Globus pallidus (tissue), 1 donor: ENCODE data around the gene NOXRED1.

Experiments used
- DNase-seq: peaks from one replicate; pipeline ENCODE4 v3.0.0-alpha.2; 2015; ENCODE audit warnings: low spot score

The NOXRED1 gene

GRCh38 chr14:77407158-77407557, 16.2 kb downstream of the NOXRED1 start:
- DNase-seq, result no peak

- DNase-seq, result no peak
Observed at GRCh38 chr14:77406718-77407117, 16.6 kb downstream of the NOXRED1 start.

DNA sequence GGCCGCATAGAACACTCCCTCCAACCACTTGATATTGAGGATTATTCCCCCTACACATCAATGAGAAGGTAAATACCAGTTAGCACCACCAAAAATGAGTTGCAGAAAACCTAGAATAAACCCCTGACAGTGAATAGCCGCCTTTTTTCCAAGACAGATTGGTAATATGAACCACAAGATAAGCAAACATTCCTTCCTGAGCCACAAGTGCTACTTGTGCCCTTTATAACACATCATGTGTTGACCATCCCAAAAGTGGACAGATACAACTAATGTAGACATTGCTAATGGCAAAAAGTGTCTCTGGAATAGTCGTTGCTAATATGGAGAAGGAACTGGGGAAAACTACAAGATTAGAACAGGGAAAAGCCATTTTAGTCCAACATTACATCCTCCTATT, 17.2 kb downstream of the NOXRED1 start:
- DNase-seq, result no peak

DNA sequence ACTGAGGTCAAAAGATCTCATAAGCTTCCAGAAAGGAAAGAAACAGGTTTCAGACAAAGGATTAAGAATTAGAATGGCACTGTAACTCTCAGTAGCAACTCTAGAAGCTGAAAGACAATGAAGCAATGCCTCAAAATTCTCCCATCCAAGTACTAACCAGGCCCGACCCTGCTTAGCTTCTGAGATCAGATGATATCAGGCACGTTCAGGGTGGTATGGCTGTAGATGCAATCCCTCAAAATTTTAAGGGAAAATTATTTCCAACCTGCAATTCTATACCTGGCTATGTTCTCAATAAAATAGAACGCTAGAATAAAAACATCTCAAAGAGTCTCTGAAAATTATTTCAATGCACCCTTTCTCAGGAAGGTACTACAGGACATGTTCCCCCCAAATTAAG, 19.6 kb downstream of the NOXRED1 start:
- no peak for DNase-seq

GRCh38 chr14:77400216-77400615, 23.1 kb downstream of the NOXRED1 start:
- DNase-seq, result no peak

DNA sequence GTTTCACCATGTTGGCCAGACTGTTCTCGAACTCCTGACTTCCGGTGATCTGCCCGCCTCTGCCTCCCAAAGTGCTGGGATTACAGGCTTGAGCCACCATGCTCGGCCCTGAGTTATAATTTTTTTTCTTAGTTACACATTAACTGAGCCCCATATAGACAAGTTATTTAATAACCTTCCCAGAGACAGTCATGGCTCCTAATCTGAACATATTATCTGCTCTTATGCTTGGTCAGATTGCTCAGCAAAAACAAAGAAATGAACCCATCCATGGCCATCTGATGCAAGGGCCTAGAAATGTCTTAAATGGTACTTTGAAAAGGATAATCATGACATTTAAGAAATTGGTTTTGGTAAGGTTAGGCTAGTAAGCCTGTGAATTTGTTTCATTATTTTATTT, 33.1 kb downstream of the NOXRED1 start:
- DNase-seq, result no peak

DNA sequence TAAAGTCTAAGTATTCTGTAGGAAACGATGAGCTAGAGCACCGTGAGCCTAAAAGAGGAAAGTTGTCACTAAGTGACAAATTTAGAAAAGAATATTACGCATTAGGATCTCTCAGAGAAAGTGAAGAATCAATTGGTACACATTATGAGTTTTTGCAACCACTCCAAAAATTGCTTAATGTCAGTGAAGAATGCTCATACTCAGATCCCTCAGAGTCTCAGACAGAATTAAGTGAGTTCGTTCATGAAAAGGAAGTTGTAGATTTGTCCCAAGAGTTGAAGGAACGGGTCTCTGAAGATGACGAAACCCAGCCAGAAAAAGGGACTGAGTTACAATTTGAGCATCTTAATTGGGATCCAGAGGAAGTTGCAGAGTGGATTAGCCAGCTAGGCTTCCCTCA, 44.6 kb downstream of the NOXRED1 start:
- DNase-seq, result no peak

GRCh38 chr14:77377502-77377844, 45.9 kb downstream of the NOXRED1 start:
- no peak for DNase-seq

- DNase-seq, result peak; percentile 84
Observed at GRCh38 chr14:77376771-77377501, 46.4 kb downstream of the NOXRED1 start, which contains the start of the genes SAMD15 and TMED8. SAMD15 (plus strand) TSS chr14:77377379; CDS start chr14:77377419, 40 bp downstream. TMED8 (minus strand) TSS chr14:77377094; CDS start chr14:77377053, 41 bp downstream.

DNA sequence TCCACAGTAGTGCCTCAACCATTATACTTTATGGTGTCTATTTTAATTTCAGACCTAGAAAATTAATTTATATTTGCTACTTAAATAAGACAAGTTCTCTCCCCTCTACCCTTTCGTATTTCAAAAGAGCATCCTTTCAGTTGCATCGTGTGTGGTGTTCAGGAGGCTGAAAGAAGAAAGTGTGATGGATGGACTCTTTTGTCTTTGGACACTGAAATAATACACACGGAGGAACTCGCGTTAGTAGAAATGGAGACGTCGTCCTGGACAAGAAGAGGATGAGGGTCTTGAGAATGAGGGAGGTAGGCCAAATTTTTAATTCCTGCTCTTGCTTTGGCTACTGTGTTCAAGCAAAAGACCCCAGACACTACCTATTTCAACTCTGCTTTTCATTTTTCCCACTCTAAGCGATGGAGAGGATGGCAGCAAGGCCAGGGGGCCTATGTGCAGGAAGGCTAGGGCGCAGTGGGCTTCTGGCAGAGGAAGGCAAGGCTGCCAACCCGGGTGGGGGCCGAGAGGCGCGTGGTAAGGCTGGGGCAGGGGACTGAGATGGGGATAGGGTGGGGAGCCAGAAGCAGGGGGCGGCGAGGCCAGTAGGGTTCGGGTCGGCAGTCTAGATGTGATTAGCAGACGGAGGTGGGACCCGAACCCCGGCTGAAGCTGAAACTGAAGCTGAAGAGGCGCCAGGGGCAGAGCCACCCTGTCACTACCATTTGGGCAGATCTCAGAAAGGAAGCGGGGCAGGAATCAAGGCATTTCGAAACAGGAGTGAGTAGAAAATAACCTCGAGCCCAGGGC, 47.2 kb downstream of the NOXRED1 start:
- no peak for DNase-seq

DNA sequence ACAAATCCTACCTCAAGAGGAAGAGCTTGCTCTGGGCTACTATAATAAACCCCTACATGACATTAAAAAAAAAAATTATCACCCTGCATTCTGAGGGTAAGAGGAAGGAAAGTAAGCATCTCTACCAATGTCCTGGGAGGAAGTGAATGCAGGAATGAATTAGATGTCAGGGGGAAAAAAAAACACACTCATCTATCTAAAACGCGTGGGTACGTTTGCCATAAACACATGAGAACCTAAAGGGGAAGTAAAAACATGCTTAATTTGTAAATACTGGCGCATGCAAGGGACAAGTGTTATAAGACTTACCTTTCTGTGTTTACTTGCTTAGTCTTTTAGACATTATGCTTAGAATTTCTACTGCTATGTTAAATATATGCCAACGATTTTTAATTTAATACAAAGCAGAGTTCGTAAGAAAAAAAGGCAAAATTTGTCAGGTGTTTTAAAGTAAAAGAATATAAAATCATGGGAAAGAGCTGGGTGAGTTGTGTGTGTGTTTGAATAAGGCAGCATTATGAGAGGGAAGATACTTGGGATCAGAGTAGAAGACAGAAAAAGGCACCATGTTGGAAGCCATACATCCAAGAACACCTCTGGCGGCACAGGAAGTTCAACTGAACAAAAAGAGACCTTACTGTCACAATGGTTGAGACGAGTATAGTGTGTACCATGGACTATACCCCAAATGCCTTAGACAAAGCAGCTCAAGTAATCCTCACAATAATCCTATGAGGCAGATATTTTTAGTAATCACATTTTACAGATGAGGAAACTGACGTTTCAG, 48.0 kb downstream of the NOXRED1 start:
- no peak for DNase-seq

- no peak for DNase-seq
Observed at GRCh38 chr14:77372304-77372841, 51.0 kb downstream of the NOXRED1 start.

DNA sequence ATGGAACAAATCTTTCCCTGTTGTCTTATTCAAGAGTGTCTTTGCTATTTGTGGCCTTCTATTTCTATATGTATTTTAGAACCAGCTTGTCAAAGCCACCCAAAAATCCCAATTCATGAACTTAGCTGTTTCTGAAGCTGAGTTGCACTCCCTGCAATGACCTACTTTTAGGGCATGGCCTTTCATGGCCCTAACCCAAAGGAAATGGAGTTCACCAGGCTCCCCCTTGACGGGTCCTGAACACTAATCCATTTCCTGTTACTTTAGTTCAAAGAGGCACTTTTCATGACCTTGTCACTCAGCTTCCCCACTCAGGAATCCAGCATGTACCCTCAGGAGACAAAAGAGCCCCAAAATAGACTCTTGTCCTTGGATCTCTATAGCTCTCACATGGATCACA, 54.0 kb downstream of the NOXRED1 start:
- no peak for DNase-seq

DNA sequence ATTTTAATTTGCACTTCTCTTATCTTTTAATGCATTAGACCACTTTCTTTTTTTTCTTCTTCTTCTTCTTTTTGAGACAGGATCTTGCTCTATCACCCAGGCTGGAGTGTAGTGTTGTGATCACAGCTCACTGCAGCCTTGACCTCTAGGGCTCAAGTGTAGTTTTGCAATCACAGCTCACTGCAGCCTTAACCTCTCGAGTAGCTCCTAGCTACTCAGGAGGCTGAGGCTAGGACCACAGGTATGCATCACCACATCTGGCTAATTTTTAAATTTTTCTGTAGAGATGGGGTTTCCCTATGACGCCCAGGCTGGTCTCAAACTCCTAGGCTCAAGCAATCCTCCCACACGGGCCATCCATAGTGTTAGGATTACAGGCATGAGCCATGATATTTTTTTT, 59.2 kb downstream of the NOXRED1 start:
- no peak for DNase-seq

GRCh38 chr14:77359626-77360025, 63.7 kb downstream of the NOXRED1 start:
- DNase-seq, result no peak

DNA sequence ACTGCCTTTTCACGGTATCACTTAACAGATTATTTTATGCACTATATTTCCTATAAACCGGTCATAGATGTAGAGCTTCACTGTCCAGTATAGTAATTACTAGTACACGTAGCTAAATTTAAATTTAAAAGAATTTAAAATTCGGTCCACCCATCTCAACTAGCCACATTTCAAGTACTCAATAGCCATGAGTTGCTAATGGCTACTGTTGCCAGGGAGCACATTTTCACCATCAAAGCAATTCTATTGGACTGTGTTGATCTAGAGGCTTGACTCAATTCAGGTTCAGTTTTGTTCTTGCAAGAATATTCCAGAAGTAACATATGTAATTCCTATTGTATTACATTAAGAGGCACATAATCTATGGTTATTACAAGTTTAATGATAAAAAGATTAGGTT, 66.4 kb downstream of the NOXRED1 start:
- DNase-seq, result no peak

- DNase-seq, result no peak
Observed at GRCh38 chr14:77355811-77356210, 67.5 kb downstream of the NOXRED1 start.

DNA sequence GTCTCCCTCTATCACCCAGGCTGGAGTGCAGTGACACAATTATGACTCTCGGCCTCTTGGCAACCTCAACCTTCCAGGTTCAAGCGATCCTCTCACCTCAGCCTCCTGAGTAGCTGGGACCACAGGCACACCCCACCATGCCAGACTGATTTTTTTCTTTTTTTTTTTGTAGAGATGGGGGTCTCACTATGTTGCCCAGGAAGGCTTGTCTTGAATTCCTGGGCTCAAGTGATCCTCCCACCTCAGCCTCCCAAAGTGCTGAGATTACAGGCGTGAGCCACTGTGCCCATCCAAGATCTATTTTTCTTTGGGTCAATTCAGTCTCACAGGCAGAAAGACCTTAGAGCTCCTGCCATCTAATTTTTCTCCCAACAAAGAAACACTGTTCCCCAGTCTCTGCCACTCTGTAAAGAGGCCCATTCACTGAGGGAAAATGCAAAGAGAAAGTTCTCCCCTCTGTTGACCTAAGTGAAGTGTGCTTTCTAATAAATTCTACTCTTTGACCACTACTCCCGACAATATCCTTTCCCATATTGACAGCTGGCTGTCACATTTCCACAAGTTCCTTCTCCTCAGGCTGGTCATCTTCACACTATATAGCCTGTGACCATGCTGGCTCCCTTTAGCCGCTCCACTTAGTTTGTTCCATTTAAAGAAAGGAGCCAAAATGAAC, 69.7 kb downstream of the NOXRED1 start:
- DNase-seq, result peak; percentile 60

- DNase-seq, result no peak
Observed at GRCh38 chr14:77347751-77348150, 75.6 kb downstream of the NOXRED1 start.

GRCh38 chr14:77346495-77346894, 76.8 kb downstream of the NOXRED1 start:
- no peak for DNase-seq

GRCh38 chr14:77344377-77344996, 78.8 kb downstream of the NOXRED1 start:
- DNase-seq, result no peak
